Measurements from ENCODE around the gene HRH2.
A peak's percentile ranks its signal among the peaks of the same experiment; 100 is the strongest.

- peak; percentile 26 to 73 for TF ChIP-seq POLR2AphosphoS5 (IDR thresholded peaks at IDR 0.05)
- TF ChIP-seq EP300 (IDR thresholded peaks at IDR 0.05) = peak in 3 of 4 donors; percentile 13 to 64 (median 33)
- TF ChIP-seq CTCF (IDR thresholded peaks at IDR 0.05) = no peak
Measured at GRCh38 chr5:175689147-175689991, 31.5 kb downstream of the HRH2 start.
